Liver (tissue), 3 donors: ENCODE results near the gene BRD1.

Source experiments
- ATF3 ChIP-seq: IDR thresholded peaks from 2 replicates; pipeline ENCODE4 v1.6.1; 2016; ENCODE audit warnings: antibody characterized with exemption
- CTCF ChIP-seq: fragments of 150-350 bp; IDR thresholded peaks from 2 replicates; pipeline ENCODE4 v1.5.1; 2017; ENCODE audit warnings: improper control_type of control experiment, low read depth, low read length; ENCODE audit not compliant: missing input control
- EGR1 ChIP-seq, 2 donors: IDR thresholded peaks; 2 replicates each; pipeline ENCODE4 v1.6.1; 2016 to 2018; ENCODE audit warnings: antibody characterized with exemption in 2 of 2, low read depth in 2 of 2
- GABPA ChIP-seq, 2 donors: IDR thresholded peaks in 1 of 2; conservative IDR thresholded peaks in 1 of 2; 2 replicates each; pipeline ENCODE4 v1.6.1; 2016; ENCODE audit warnings: antibody characterized with exemption in 2 of 2, mild to moderate bottlenecking in 1 of 2, moderate library complexity in 1 of 2
- TAF1 ChIP-seq: conservative IDR thresholded peaks from 2 replicates; pipeline ENCODE4 v1.6.1; 2016; ENCODE audit warnings: antibody characterized with exemption, mild to moderate bottlenecking
- TF ChIP-seq, protein P1 (sequence below): IDR thresholded peaks from 2 replicates; pipeline ENCODE4 v1.6.1; 2016; ENCODE audit warnings: antibody characterized with exemption
- TF ChIP-seq, protein P2 (sequence below): IDR thresholded peaks from 2 replicates; pipeline ENCODE4 v1.6.1; 2016; ENCODE audit warnings: antibody characterized with exemption, mild to moderate bottlenecking
- TF ChIP-seq, protein P3 (sequence below): IDR thresholded peaks from 2 replicates; pipeline ENCODE4 v1.6.1; 2016; ENCODE audit warnings: antibody characterized with exemption
- donor health status: healthy.
- donor health status: healthy.

DNA sequence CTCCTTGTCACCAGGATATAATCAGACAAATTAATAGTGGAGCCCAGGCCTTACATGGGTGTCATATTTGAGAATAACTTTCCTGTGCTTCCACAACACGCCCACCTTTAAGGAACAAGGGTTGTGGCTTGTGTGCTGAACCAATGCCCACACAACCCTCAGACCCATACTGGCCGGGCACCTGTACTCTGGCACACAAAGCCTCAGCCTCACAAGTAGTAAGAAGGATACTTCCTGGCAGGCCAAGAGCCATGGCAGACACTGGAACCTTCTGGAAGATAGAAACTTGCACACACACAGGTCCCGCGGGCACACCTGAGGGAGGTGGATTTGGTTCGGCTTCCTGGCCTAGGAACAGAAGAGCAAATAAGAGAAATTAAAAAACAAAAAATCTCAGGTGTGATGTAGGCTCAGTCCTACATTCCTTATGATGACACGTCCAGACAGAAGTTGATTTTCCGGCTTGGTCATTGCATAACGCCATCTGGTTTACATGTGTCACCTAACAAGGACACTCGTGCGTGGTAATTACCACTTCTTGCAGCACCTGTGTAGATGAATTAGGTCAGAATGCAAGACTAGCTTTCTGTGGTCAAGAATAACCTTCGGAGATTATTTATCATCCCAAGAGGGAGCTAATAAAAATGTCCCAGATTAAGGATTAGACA is 5.8 kb upstream of the BRD1 start:
- TF ChIP-seq CTCF (no peak), EGR1 (IDR thresholded peaks at IDR 0.05; ENCODE audit: low read depth in 2 of 2) (no peak), ATF3 (no peak), GABPA (IDR thresholded peaks at IDR 0.05 in 1 of 2, conservative IDR thresholded peaks at IDR 0.05 in 1 of 2) (no peak), TAF1 (no peak)
- TF ChIP-seq, protein P1, sequence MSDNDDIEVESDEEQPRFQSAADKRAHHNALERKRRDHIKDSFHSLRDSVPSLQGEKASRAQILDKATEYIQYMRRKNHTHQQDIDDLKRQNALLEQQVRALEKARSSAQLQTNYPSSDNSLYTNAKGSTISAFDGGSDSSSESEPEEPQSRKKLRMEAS, result no peak
- TF ChIP-seq, protein P2, sequence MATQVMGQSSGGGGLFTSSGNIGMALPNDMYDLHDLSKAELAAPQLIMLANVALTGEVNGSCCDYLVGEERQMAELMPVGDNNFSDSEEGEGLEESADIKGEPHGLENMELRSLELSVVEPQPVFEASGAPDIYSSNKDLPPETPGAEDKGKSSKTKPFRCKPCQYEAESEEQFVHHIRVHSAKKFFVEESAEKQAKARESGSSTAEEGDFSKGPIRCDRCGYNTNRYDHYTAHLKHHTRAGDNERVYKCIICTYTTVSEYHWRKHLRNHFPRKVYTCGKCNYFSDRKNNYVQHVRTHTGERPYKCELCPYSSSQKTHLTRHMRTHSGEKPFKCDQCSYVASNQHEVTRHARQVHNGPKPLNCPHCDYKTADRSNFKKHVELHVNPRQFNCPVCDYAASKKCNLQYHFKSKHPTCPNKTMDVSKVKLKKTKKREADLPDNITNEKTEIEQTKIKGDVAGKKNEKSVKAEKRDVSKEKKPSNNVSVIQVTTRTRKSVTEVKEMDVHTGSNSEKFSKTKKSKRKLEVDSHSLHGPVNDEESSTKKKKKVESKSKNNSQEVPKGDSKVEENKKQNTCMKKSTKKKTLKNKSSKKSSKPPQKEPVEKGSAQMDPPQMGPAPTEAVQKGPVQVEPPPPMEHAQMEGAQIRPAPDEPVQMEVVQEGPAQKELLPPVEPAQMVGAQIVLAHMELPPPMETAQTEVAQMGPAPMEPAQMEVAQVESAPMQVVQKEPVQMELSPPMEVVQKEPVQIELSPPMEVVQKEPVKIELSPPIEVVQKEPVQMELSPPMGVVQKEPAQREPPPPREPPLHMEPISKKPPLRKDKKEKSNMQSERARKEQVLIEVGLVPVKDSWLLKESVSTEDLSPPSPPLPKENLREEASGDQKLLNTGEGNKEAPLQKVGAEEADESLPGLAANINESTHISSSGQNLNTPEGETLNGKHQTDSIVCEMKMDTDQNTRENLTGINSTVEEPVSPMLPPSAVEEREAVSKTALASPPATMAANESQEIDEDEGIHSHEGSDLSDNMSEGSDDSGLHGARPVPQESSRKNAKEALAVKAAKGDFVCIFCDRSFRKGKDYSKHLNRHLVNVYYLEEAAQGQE, result no peak
- TF ChIP-seq, protein P3, sequence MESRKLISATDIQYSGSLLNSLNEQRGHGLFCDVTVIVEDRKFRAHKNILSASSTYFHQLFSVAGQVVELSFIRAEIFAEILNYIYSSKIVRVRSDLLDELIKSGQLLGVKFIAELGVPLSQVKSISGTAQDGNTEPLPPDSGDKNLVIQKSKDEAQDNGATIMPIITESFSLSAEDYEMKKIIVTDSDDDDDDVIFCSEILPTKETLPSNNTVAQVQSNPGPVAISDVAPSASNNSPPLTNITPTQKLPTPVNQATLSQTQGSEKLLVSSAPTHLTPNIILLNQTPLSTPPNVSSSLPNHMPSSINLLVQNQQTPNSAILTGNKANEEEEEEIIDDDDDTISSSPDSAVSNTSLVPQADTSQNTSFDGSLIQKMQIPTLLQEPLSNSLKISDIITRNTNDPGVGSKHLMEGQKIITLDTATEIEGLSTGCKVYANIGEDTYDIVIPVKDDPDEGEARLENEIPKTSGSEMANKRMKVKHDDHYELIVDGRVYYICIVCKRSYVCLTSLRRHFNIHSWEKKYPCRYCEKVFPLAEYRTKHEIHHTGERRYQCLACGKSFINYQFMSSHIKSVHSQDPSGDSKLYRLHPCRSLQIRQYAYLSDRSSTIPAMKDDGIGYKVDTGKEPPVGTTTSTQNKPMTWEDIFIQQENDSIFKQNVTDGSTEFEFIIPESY, result no peak
